GM21360 (cell line): Measurements from ENCODE around the gene SH3BP5.

ENCODE experiments used
- ATAC-seq: cut with Tn5 transposase; IDR thresholded peaks from one replicate; pipeline ENCODE4 v1.9.1; 2021; ENCODE audit warnings: mild to moderate bottlenecking, moderate library complexity; ENCODE audit not compliant: unreplicated experiment

Gene SH3BP5

DNA sequence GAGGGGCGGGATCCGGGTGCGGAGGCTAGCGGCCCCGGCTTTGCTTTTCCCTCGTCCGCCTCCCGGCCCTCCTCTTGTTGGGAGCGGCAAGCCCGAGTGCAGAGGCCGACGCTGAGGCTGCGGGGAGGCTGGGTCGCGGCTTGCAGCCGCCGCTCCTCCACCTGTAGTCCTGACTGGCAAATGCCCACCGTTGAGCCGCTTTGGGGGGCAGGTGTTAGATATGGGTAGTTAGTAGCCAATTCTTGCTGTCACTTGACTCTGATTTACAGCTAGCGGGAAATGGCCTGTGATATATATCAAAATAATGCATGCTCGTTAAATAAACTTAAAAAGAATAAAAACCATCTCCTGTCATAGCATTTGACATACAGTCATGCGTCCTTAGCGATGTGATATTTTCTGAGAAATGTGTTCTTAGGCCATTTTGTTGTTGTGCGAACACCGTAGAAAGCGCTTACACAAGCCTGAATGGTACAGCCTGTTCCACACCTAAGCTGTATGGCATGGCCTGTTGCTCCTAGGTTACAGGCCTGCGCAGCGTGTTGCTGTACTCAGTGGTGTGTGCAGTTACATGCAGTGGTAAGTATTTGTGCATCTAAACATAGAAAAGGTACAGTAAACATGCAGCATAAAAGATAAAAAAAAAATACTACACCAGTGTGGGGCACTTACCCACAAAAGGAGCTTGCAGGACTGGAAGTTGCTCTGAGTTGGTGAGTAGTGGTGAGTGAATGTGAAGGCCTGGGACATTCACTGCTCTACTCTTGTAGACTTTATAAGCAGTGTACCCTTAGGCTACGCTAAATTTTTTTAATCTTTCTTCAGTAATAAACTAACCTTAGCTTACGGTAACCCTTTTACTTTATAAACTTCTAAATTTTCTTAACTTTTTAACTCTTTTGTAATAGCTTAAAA lies 125.5 kb downstream of the SH3BP5 start:
- ATAC-seq = peak; percentile 28

DNA sequence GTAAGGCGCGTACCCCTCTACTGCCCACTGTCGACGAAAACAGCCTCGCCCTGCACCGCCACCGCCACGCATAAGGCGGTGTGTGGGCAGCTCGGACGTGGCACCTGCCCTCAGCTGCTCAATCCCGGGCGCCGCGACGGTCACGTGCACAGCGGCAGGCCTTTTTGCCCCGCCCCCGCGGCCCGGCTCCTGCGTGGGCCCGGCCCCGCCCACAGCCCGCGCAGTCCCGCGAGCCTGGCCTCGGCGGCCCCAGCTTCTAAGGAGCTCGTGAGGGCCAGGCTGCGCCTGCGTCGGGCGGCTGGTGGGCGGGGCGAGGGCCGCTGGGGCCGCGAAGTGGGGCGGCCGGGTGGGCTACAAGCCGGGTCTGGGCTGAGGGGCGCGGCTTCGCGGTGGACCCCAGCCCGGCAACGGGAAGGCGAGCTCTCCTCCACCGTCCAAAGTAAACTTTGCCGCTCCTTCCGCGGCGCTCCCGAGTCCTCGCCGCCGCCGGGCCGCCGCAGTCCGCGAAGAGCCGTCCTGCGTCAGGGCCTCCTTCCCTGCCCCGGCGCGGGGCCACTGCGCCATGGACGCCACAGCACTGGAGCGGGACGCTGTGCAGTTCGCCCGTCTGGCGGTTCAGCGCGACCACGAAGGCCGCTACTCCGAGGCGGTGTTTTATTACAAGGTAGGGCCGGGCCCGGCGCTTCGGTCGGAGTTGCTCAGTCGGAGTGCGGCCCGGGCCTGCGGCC lies 126.3 kb downstream of the SH3BP5 start, which contains the start of gene CAPN7:
Gene CAPN7, plus strand, starts transcription at position 313 of the 728 bp plus-strand sequence. Its CDS starts 250 bp downstream, at position 563.
- ATAC-seq = peak; percentile 80

DNA sequence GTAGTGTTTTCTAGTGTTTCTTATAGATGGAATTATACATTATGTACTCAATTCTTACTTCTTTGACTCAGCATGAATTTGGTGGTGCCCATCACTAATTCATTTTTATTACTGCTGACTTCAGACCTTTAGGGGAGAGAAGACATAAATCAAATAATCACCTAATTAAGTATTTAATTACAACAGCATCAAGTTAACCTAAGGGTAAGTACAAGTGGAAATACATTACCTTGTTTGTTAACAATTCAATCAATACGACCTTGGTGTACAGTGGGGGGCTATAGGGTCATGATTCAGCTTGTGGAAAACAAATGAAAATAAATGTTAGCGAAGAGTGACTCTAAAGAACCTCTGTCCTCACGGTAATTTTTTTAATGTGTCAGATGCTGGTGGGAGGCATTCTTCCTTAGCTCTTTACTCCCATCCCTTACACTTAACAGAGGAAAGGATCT lies 126.9 kb downstream of the SH3BP5 start:
- no peak for ATAC-seq
